CD4-positive, alpha-beta T cell treated with Interleukin-17A for 1 hour (primary cell): ENCODE data around the gene SLC6A17.
A peak's percentile ranks its signal among the peaks of the same experiment; 100 is the strongest.

Experiments
- DNase-seq: peaks from one replicate; pipeline ENCODE4 v3.0.0-alpha.2; 2020

Gene SLC6A17

DNA sequence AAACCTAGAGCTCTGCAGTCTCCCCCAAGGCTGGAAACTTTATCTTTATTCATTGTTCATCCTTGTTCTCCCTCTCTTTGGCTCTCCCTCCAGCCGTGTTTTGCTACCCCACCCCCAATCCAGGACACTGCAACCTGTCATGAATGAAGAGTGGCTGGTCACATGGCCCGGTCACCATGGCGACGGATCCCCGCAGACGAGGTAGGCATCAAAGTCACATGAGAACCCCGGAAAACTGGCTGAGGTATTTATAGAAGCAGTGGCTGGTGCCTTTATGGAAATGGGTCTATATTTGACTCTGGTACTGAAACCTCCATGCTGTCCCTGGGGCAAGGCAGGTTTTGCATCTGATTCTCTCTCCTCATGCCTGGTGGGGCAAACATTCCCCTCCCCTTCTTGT lies 13.4 kb upstream of the SLC6A17 start:
- peak; percentile 5 for DNase-seq

DNA sequence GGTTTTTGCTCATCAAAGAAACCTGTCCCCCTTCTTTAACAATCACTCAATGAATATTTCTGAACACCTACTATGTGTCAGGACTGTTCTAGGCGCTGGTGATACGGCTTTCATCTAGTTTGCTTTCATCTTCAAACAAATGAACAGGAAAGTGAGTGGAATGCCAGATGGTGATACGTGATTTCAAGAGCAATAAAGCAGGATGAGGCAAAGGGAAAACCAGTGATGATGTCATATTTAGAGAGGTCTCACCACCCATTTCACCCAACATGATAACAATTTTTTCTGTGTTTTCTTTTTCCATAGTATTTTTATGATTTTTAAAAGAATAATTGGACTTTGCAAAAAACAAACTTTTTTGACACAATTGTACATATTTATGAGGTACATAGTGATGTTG lies 11.3 kb upstream of the SLC6A17 start:
- DNase-seq: no peak

- DNase-seq: no peak
These were observed 5.9 kb upstream of the SLC6A17 start for GRCh38 chr1:110144366-110144765.

GRCh38 chr1:110148961-110149360 lies 1.3 kb upstream of the SLC6A17 start:
- no peak for DNase-seq

GRCh38 chr1:110151175-110151669 lies 928 bp downstream of the SLC6A17 start:
- no peak for DNase-seq

DNA sequence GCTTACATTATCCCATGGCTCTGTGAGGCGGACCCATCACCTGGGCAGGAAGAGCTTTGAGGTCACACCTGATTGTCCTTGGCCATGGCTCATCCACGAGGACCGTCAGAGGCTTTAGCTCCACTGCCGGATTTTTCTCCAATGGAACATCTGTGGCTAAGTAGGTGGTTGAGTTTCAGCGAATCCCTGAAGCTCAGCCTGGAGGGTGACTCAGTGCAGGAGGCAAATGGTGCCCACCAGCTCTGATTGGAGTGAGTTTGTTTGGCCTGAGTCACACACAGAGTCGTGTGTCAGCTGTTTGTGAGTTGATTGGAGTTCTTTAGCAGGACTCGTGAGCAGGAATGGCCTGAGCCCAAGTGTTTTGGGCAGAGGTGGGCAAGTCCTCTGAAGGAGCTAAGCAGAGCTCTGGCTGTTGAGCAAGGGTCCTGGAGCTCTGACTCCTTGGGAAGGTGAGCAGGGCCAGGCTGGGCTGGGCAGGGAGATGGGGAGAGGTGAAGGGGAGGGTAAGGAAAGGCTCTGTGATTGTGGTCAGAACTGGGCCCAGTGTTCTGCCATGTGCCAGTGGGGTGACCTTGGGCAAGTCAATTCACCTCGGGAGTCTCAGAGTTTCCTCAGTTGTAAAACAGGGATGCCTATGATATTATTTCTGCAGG lies 2.0 kb downstream of the SLC6A17 start:
- DNase-seq: no peak

DNA sequence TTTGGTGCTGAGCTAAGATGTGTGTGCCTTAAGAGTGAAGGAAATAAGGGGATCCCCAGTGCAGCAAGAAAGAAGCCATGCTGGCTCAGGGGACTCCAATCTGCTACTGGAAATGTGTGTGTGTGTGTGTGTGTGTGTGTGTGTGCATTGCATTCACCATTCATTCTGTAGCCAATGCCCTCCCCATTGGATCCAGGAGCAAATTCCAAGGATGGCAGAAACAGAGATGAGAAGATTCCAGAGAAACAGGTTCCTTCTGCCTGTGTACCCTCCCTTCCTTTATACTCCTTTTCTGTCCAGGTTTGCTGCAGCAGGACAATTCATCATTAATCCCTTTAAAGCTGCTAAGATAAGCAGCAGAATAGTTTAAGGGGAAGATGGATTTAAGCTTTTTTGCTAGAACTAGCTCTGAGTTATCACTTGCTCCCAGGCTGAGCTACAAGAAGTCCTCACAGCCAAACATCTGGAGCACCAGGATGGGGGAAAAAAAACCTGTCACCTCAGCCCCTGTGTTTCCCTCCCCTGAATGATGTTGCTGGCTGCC lies 3.2 kb downstream of the SLC6A17 start:
- DNase-seq: no peak

DNA sequence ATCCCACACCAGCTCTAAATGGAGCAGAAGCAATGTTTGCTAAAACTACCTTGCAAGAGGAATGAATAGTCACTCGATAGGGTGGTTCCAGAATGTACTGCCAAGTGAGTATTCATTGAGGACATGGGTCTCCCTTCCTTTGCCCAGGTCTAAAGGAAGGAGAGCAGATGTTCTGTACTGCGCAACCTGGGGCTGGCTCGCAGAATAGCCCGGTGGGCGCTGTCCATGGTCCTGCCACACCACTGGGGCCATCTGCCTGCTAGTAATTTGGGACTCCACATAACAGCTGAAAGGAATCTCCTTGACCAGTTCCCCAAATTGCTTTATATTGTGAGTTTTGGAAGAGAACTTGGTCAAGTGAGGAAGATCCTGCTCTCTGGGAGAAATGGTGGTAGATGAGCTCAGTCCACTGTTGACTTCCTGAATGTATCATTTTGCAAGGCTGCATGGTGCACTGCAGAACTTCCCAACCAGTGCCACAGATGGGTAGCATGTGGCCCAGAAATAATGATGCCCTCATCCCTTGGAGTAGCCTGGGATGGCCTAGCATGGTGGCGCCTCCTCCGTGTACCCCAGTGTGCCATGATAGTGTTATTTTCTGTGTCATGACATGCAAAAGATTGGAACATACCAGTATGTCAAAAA lies 5.7 kb downstream of the SLC6A17 start:
- peak; percentile 10 for DNase-seq

GRCh38 chr1:110158261-110158660 lies 8.0 kb downstream of the SLC6A17 start:
- no peak for DNase-seq

GRCh38 chr1:110159168-110159567 lies 8.9 kb downstream of the SLC6A17 start:
- no peak for DNase-seq

- DNase-seq: no peak
These were observed 10.3 kb downstream of the SLC6A17 start for GRCh38 chr1:110160538-110161100.

DNA sequence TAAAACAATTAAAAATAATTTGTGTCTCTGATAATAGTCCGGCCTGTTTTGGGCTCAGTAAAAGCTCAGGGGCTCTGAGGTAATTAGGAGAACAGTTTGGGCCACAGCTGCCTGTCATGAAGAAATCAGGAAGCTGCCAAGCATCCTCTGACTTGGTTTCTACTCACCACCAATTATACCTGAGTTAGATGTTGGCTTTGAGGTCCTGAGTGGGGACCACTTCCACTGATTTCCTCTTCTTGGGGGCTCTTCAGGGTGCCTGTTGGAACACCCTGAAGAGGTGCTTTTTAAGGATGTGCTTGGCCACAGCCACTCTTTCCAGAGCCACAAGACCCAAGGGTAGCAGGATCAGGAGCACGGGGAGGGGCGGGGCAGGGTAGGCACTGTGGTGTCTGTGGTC lies 10.9 kb downstream of the SLC6A17 start:
- no peak for DNase-seq

DNA sequence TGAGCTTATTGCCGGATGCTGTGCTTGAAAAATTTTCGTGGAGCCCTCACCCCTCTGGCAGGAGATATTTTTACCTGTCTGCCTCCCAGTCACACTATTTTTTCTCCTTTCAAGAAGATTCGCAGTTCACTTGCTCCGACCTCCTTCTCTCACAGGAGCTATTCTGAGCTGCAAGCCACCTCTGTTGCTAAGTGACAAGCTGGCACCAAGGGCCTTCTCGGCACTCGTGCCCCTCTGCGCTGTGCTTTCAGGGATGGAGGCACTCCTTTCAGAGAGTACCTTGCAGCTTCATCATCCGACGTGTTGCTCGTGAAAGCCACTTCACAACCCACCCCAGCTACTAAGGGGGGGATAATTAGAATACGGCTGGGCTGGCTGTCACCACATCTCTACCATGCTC lies 11.6 kb downstream of the SLC6A17 start:
- no peak for DNase-seq

DNA sequence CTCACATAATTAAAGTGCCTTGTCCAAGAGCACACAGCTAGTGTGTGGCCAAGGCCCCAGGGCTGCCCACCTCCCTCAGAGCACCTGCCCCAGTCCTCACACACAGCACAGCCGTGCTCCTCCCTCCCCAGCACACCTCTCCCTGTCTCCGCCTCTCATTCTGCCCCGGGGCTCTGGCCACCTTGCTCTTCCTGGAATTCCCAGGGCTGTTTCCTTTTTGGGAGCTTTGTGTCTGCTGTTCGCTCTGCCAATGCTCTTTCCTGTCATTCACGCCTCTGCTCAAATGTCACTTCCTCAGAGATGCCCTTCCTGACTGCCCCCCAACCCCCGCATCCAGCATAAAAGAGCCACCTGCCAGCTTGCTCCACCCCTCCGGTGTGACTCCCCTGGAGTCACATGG lies 13.3 kb downstream of the SLC6A17 start:
- no peak for DNase-seq

GRCh38 chr1:110164725-110165350 lies 14.5 kb downstream of the SLC6A17 start:
- no peak for DNase-seq

- DNase-seq: no peak
These were observed 15.5 kb downstream of the SLC6A17 start for GRCh38 chr1:110165761-110166231.

DNA sequence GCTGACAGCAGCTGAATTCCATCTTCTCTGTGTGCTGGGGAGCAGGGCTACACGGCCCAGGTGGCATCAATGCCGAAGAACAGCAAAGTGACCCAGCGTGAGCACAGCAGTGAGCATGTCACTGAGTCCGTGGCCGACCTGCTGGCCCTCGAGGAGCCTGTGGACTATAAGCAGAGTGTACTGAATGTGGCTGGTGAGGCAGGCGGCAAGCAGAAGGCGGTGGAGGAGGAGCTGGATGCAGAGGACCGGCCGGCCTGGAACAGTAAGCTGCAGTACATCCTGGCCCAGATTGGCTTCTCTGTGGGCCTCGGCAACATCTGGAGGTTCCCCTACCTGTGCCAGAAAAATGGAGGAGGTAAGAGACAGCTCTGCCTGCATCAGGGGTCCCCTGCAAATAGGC lies 16.6 kb downstream of the SLC6A17 start:
- DNase-seq: no peak

- DNase-seq: no peak
These were observed 20.8 kb downstream of the SLC6A17 start for GRCh38 chr1:110170766-110171733.

GRCh38 chr1:110172001-110172400 lies 21.7 kb downstream of the SLC6A17 start:
- no peak for DNase-seq

DNA sequence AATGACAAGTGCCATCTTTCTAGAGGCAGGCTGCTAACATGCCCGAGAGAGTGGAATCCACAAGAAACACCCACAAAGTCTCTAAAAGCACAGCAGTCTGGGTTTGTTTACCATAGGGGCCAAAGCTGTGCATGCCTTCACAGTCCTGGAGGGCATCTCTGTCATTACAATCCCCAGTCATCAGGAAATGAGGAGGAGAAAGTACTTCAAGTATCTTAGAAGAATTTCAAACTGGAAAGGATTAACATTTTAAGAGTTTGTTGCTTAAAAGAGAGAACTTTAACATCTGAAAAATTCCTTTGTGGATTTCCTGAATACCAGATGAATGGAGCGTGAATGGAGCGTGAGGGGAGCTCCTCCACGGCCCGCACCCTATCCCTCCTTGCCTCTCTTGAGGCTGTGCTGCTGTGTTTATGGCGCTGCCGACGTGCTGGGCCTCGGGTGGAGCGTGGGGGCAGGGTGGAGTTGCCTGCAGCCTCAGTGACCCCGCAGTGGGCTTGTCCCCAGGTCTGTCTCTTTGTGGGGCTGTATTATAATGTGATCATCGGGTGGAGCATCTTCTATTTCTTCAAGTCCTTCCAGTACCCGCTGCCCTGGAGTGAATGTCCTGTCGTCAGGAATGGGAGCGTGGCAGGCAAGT lies 23.3 kb downstream of the SLC6A17 start:
- DNase-seq: no peak

DNA sequence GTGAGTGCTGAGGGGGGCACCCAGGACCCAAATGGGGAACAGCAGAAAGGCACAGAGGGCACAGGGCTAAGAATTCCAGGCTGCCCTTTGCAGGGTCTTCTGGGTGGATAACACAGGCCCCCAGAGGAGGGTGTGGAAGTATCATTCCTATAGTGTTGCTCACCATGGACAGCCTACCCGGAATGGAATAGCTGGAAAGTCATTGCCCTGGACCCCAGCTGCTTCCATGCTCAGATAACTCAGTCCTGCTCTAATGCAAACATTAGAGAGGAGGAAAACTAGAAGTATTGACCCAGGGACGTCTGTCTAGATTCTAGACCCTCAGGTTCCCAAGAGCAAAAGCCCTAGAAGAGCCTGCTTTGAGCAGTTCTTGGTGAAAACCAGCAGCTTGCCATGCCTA lies 24.7 kb downstream of the SLC6A17 start:
- no peak for DNase-seq
